Left hindlimb (tissue), 1 donor: ENCODE measurements around the gene MASP1.
"Not testable (repeated sequence)": the region's sequence is repeated elsewhere in the genome, so short reads cannot be mapped to it uniquely, and the experiment has no call there.

Source experiments
- DNase-seq: peaks from one replicate; pipeline ENCODE4 v3.0.0-alpha.2; 2018

Gene MASP1

DNA sequence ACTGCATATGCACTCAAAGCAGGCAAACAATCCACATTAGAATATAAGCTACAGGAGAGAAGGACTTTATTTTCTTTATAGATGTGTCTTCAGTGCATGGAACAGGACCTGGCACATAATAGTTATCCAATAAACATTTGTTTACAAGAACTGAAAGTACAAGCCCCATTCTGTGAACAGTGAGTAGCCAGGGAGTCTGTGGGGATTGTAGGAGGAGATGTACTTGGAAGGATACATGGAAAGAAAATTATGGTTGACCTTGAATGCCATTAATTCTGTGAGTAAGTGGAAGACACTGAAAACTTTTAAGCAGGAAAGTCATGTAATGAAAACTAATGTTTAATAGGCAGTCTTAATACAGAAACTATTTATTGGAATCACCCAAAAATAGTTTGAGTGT is 28.3 kb downstream of the MASP1 start:
- no peak for DNase-seq

DNA sequence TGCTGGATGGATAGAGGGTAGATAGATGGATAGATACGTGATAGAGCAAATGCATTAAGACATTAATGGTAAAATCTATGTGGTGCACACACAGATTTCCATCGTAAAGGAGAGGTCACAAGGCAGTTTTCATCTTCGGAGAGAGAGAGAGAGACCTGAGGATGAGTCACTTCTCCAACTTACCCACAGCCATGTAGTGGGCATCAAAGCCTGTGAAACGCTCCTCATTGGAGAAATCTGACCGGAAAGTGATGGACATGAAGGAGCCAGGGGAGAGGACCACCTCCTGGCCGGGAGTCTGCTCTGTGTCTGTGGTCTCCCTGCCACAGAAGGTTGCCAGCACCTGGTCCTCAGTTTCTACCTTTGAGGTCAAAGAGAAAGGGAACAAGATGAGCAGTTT is 29.2 kb downstream of the MASP1 start:
- DNase-seq, result no peak

DNA sequence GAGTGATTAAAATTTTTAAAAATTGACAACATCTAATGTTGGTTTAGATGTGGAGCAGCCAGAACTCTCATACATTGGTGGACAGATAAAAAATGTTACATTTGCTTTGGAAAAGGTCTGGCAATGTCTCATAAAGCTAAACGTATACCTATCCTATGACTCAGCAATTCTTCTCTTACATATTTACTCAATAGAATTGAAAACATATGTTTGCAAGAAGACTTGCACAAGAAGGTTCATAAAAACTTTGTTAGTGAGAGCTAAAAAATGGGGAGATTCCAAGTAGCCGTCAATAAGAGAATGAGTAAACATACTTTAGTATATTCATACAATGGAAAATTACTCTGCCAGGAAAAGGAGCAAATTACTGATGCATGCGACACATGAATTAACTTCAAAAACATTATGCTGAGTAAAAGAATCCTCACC is 30.0 kb downstream of the MASP1 start:
- DNase-seq, result no peak

DNA sequence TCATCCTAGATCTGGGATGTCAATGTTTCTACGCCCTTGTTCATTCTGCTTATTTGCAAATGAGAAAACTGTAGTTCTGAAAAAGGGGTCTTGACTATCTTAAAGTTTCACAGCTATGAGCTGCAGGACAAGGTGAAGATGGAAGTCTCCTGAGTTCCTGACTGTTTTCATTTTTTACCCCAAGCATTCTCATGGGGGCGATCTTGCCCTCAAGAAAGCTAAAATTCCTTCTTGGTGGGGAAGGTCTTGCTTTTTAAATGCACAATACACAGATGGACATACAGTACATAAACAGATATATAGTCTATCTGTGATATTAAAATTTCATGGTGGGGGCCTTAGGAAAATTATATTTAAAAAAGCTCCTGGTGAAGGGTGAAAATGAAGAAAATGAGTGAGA is 32.4 kb downstream of the MASP1 start:
- DNase-seq, result no peak

DNA sequence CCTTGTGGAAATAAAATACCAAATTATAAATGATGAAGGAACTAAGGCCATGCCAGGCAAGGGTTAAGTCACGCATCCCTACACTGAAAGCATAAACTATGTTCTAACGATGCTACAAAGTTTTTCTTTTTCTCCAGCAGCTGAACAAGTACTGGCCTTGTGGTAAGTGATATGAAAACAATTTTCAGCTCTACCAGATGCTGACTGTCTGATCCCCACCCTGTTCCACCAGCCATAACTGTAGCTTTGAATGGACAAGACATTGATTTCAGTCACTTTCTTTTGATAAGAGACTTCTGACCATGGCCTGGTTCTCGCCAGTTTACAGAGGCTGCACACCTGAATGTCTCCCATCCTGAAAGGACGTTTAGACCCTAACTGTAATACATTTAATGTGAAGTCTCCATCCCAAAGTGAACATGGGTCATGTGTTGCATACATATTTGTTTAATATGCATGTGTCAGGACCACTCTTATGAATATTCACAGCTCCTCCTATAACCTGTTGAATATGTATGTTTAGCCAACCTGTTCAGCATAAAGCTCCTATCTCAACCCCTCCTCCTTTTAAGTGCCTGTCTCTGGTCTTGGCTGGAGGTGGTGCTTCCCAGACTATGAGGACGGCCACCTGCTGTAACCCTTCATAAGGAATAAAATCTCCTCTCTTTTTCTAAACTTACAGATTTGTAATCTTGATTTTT is 33.4 kb downstream of the MASP1 start:
- DNase-seq, result no peak

DNA sequence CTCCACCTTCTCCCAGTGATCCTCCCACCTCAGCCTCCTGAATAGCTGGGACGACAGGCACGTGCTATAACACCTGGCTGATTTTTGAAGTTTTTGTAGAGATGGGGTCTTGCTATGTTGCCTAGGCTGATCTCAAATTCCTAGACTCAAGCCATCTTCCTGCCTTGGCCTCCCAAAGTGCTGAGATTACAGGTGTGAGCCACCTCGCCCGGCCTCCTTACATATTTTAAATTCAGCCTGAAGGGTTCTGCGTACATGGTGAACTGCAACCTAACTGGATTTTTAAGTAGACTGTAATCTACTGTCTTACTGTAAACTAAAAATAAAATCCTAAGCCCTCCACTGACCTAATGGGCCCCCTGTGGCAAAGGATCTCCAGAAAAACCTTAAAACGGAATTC is 34.1 kb downstream of the MASP1 start:
- DNase-seq, result no peak

DNA sequence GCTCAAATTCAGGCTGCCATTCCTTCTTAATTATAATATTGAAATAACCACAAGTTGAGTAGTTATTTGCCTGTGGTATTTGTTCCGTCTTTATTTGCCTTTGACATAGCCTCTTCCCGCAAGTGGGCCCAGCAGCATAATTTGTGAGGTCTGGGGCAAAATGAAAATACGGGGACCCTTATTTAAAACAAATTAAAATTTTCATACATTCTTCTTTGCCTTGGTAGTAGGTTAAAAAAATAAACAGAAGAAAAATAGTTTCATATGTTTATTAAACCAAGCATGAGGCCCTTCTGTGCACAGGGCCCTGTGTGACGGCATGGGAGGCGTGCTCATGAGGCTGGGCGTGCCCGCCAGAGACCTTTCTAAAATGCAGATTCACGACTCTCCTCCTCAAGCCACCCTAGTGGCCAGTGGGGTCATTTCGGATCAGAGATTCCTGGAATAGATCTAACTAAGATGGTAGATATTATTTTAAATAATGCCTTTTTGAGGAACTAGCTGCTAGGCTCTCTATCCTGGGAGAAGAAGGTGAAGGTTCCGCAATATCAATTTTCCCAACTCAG is 35.4 kb downstream of the MASP1 start:
- DNase-seq, result no peak

DNA sequence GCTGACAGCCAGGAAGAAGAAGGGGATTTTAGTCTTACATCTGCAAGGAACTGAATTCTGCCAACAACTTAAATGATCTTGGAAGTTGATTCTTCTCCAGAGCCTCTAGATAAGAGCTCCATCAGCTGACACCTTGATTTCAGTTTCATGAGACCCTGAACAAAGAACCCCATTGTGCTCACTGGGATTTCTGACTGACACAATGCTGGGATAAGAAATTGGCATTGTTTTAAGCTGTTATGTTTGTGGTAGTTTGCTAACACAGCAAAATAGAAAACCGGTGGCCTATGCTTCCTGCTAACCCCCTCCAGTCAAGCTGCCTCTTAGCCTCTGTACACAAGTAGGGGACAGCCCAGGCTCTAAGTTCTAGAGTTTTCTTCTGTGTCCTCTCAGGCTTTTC is 36.2 kb downstream of the MASP1 start:
- DNase-seq, result no peak

DNA sequence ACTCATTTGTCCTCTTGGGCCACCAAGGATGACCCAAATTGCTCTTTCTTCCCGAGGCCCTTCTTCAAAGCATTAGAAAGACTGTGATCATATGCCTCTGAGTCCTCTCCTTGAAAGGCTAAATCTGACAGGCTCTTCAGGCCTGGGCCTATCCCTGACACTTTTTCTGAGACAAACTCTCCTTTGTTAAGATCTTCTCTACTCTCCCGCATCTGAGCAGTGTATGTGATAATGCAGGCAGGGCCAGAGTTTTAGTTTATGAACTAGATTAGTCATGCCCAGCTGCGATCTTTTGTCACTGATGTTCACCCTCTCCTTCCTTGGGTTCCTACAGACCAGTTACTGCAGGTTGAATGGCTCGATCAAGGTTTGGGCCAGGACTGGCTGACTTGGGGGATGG is 39.2 kb downstream of the MASP1 start:
- no peak for DNase-seq

DNA sequence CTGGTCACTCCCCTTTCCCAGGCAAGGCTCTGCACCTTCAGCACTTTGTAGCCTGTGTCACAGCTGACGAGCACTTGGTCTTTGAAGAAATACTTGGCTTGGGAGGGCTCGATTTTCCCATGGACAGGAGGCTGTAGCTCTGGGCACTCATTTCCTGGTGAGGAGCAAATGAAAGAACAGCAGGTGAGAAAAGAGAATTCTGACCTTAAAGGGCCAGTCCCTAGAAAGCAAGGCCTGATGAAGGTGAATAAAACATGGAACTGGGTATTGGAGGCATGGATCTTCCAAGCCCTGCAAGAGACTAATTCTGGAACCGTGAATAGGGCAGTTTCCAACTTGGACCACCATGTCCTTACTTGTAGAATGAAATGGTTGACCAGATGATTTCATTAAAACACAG is 39.9 kb downstream of the MASP1 start:
- no peak for DNase-seq

DNA sequence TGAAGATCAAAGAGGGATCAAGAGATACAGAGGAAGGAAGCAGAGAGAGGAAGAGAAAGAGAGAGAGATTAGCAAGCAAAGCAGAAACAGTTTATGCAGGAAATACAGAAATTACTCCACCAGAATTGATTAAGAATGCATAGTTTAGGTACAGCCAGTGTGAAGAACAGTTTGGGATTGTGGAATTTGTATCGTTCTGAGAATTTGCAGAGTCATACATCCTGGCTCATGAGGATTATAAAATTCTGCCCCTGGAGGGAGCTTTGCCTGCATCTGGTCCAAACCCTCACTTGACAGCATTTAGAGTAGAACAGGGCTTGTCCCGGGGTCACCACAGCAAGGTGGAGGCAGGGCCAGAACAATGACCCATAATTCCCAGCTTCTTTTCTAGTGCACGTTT is 44.1 kb downstream of the MASP1 start:
- no peak for DNase-seq

DNA sequence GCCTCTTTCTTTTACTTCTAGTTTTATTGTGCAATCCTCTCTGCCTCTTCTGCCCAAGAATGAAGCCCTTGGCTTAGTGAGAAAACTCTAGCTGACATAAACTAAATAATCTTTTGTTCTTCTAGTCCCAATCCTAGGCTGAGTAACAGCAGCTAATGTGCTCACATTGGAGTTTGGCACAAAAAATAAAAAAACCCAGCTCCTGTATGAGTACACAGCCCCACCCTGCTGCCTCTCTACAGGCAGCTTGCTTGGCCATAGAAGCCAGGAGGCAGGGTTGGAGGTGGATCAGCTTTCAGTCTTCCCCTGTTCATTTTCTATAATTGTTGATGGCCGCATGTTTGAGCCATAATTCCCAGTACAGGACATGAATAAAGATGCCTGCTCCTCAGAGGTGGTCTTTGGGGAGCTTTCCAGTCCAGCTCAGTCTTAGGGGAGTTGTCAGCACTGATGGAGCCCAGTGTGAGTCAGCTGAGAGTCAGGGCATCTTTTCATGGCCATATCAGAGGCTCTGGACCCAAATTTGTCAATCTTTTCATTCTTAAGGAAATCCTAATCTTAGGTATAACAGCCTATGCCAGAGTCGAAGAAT is 47.5 kb downstream of the MASP1 start:
- DNase-seq, result no peak

DNA sequence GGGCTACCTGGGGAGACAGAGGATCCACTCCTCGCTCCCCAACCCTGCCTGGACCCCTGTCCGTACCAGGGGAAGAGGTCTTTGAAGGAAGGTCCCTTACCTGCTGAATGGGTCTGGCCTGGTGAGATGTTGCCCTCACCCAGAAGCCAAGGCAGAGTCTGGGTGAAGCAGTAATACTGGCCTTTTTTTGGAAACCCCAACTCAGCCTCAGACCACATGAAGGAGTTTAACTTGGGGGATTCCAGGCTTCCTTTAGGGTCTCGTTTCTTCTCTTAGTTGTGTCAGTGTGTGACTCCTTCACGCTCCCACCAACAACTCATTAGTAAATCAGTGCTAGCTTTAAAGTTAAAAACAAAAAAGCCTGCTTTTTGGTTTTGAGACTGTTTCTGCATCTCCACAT is 48.6 kb downstream of the MASP1 start:
- DNase-seq, result no peak

DNA sequence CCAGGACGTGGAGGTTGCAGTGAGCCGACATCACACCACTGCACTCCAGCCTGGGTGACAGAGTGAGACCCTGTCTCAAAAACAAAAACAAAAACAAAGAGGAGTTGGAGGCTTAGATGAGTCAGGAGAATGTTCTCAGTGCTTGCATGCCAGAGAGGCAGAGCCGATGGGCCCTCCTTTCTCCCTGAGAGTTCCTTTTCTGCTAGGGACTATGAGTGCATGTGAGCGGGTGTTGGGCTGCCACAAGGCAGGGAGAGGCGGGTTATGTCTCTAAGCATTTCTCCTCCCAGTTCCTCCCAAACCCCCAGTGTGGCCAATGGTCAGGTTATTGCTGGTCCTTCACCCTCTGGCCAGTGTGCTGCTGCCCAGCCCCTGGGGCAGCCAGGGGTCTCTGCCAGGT is 49.1 kb downstream of the MASP1 start:
- no peak for DNase-seq

DNA sequence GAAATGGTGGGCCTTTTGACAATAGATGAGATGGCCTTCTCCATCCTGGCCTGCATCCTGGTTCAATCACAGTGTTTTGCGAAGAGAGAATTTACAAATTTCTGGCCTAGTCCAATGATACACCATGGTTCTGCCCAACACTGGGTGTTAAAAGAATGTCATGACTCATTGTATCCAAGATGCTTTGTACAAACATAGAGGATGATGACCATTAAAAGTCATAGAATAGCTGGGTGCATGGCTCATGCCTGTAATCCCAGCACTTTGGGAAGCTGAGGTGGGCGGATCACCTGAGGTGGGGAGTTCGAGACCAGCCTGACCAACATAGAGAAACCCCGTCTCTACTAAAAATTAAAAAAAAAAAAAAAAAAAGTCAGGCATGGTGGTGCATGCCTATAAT is 52.7 kb downstream of the MASP1 start:
- not testable (repeated sequence) for DNase-seq

DNA sequence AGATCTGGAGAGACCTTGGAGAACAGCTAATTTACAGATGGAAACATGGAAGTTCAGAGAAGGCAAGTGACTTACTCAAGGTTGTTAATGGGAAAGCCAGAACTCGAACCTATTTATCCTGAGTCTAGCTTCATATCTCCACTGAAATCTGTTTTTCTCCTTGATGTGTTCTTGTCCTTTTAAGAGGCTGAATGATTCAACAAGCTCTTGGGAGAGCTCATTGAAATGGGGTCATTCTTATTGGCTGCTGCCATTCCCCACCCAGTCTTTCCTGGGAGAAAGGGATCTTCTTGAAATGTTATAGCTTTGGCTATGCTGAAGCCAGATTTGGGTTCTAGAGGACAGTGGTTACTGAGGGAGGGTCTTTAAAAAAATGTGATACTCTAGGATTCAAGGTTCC is 53.3 kb downstream of the MASP1 start:
- DNase-seq, result no peak

DNA sequence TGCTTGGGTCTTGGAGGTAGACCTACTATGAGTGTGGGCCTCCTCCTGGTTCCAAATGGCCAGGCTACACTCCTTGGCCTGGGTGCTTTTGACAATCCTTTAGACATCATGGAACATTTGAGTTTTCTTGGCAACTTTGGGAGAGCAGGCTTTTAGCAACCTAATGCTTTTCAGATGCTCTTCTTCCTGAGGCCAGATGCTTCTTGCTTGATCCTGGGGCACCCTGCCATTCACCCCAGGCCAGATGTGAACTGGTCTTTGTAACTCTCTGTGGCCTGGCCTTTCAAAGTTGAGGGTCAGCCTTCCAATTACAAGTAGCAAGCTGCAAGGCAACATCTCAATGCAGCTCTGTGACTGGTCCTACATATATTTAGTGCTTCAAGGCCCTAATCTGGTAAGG is 53.8 kb downstream of the MASP1 start:
- DNase-seq, result no peak

DNA sequence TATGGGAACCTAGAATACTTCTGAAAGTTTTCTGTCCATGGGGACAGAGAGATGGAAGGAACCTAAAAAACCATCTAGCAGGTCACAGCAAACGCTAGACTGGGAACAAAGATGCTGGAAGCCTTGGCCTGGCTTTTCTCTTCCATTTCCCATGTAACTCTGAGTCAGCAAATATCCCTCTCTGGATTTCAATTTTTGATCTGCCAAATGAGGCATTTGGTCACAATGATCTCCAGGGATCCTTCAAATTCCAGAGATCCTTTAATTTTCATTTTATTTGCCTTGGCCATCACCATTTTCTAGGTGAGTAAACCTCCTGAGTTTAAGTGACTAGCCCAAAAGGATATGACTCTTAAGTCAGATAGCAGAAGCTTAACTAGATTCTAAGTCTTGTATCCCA is 54.6 kb downstream of the MASP1 start:
- DNase-seq, result no peak

DNA sequence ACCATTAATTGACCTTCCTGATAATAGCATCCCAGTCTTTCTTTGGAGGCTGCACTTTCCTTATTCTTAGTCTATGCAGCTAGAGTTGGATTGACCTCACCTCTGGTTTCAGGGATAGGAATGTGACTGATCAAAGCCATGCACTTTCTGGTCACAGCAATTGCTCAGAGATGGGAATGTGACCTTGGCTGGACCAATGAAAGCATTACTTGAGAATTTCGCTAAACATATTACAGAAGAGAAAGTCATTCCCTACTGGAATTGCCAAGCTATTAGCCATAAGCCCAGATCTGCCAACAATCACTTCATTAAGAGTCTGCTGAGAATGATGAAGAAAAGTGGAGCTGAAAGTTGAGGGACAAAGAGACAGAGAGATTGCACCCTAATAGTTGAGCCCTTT is 61.5 kb downstream of the MASP1 start:
- no peak for DNase-seq

DNA sequence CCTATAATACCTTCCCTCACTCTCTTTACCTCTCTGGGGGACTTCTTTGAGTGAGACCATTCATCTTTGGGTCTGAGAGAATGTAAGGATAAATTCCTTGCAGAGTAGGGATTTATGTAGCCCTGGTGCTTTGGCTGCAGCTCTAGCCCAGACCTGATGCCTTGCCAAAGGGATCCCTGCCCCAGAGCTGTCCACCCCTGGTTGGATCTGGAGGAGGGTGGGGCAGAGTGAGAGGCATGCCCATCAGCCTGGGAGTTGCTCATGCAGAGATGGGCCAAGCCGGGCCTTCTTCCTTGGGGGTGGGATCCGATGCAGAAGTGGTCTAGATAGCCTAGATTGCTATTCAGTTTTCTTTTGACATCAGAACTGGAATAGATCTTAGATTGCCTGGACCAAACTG is 62.8 kb downstream of the MASP1 start:
- DNase-seq, result no peak

DNA sequence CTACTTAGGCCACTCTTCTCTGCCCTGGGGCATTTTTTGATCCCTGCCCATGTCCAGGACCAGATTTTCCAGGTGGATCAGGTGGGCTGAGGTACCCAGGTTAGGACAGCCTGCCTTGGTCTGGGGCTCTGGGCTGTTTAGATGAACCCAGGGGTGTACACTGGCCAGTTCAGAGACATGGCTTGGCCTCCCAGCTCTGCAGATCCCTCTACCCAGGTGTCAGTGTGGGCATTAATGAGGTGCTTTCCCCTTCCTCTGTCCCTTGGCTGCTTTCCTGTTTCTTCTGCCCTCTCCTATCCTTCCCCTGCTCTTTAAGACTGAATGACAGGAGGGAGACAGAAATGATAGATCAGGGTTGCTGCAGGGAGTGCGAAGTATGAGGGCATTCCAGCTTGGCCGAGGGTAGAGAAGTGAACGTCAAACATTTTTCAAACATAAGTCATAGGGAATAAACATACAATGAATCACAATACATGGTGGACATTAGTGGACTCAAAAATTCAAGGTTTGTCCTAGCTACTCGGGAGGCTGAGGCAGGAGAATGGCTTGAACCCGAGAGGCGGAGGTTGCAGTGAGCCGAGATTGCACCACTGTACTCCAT is 63.8 kb downstream of the MASP1 start:
- no peak for DNase-seq

DNA sequence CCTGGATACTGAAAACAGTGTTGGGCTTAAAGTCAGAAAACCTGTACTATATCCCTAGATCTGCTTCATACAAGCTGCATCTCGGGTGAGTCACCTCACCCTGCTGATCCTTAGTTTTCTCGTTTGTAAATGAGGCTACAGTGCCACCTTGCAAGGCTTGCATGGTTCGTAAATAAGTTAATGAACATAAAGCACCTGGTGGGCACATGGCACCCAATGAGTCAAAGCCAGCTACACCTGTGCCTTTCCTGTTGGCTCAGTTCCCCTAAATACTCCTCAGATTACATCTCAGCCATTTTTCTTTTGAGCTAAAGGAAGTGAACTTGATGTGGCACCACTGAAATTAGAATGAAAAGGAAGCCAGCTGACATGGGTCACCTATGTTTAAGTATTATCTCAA is 67.7 kb downstream of the MASP1 start:
- DNase-seq, result no peak

DNA sequence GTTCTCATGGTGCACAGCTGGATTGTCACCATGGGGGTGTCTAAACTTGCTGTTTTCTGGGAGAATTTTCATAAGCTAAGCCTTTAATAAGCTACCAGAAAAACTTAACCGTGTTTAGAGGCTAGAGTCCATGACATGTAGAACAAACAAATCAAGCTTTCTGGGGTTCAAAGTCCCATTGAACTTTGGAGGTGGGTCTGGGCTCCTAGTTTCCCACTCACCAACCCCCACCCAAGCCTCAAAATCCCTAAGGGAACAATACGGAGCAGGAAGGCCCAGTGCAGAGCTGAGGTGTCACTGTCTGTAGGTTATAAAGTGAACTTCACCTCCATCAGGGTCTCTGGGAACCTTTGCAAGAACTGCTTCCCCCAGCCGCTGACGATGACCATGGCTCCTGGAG is 68.7 kb downstream of the MASP1 start:
- DNase-seq, result no peak

DNA sequence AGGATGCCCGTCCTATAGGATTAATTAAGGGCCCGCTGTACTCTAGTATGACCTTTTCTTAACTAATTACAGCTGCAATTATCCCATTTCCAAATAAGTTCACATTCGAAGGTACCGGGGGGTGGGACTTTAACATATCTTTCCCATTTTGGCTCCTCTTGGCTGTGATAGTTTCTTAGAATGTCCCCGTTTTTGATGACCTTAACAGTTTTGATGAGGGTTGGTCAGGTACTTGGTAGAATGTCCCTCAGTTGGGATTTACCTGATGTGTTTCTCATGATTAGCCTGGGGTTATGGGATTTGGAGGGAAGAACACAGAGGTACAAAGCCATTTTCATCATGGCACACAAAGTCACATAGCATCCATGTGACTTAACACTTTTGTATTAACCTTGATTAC is 76.1 kb downstream of the MASP1 start:
- no peak for DNase-seq

DNA sequence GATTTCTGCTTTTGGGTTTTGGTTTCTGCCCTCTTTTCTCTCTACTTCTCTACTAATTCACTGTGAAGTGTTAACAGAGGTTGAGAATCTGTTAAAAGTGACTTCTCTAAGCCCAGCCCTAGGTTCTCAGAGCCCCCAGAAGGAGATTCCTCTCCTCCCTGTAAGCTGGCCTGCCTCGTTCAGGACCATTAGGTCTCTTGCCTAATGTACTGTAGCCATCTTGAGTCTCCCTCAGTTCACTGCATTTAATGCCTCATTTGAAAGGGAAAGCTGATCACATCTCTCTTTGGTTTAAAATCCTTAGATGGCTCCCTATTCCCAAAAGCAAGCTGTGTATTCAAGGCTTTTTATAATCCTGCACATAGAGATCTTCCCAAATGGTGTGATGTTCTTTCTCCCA is 77.9 kb downstream of the MASP1 start:
- DNase-seq, result no peak
